ENCODE measurements around the gene TCF4. TPM values are rescaled to one million over a fixed set of nuclear protein-coding genes. Genes with fewer than 3 reads are reported as not detected.

The TCF4 gene
- total RNA-seq, 2 donors from 2014 or later: 31.6 to 34.0 TPM

GRCh38 chr18:55479656-55480420 is 108.2 kb downstream of the TCF4 start:
- 73 to 81% methylated on average over 9 of the region's 9 CpGs for WGBS, 2 donors
- H3K27ac ChIP-seq: no peak overlapping the region
- no peaks in the 10 kb centered on the region for H3K4me1 ChIP-seq
- intact Hi-C loops (cut with DNase I): no loop called here
- H3K4me3 ChIP-seq: no peak overlapping the region
- H3K9me3 ChIP-seq: no peaks in the 10 kb centered on the region
- H3K27me3 ChIP-seq: no peaks in the 10 kb centered on the region
- TF ChIP-seq POLR2A (IDR thresholded peaks at IDR 0.05): no peak
- no peak for TF ChIP-seq CTCF (IDR thresholded peaks at IDR 0.05)
- no peak for DNase-seq
- H3K36me3 ChIP-seq (replicated peaks in 1 of 2; ENCODE audit: insufficient read depth in 1 of 2, low read depth in 2 of 2): no peaks in the 10 kb centered on the region
- ATAC-seq: no peak

GRCh38 chr18:55477860-55478581 is 110.0 kb downstream of the TCF4 start:
- WGBS, 2 donors: 48 to 68% methylated on average over 8 of the region's 8 CpGs
- peak overlapping the region in 3 of 4 donors; percentile 33 to 62 (median 33) for H3K27ac ChIP-seq
- H3K9me3 ChIP-seq: no peaks in the 10 kb centered on the region
- peak; percentile 9 for ATAC-seq
- no peaks in the 10 kb centered on the region for H3K4me1 ChIP-seq
- no peak overlapping the region for H3K4me3 ChIP-seq
- no peaks in the 10 kb centered on the region for H3K36me3 ChIP-seq (replicated peaks in 1 of 2; ENCODE audit: insufficient read depth in 1 of 2, low read depth in 2 of 2)
- TF ChIP-seq CTCF (IDR thresholded peaks at IDR 0.05) (no peak), POLR2A (IDR thresholded peaks at IDR 0.05) (no peak)
- H3K27me3 ChIP-seq: no peaks in the 10 kb centered on the region
- no peak for DNase-seq
- intact Hi-C loops (cut with DNase I): no loop called here

- 40 to 45% methylated on average over 4 of the region's 4 CpGs for WGBS, 2 donors
Measured at GRCh38 chr18:55477499-55477859, 110.5 kb downstream of the TCF4 start.

GRCh38 chr18:55475916-55476315 is 112.1 kb downstream of the TCF4 start:
- H3K4me1 ChIP-seq: no peaks in the 10 kb centered on the region
- WGBS, 2 donors: 87 to 97% methylated on average over 1 of the region's 1 CpG
- no peak for DNase-seq
- no peaks in the 10 kb centered on the region for H3K36me3 ChIP-seq (replicated peaks in 1 of 2; ENCODE audit: insufficient read depth in 1 of 2, low read depth in 2 of 2)
- no peak overlapping the region for H3K4me3 ChIP-seq
- no peaks in the 10 kb centered on the region for H3K9me3 ChIP-seq
- intact Hi-C loops (cut with DNase I): no loop called here
- TF ChIP-seq CTCF (IDR thresholded peaks at IDR 0.05) (no peak), POLR2A (IDR thresholded peaks at IDR 0.05) (no peak)
- no peaks in the 10 kb centered on the region for H3K27me3 ChIP-seq
- no peak for ATAC-seq
- no peak overlapping the region for H3K27ac ChIP-seq

More at GRCh38 chr18:55477499-55477859, 110.5 kb downstream of the TCF4 start:
- no peaks in the 10 kb centered on the region for H3K9me3 ChIP-seq
- ATAC-seq (peak; percentile 69), DNase-seq (peak in 3 of 4 donors; percentile 18 to 27 (median 25))
- H3K4me3 ChIP-seq: no peak overlapping the region
- no peaks in the 10 kb centered on the region for H3K36me3 ChIP-seq (replicated peaks in 1 of 2; ENCODE audit: insufficient read depth in 1 of 2, low read depth in 2 of 2)
- intact Hi-C loops (cut with DNase I): no loop called here
- H3K27me3 ChIP-seq: no peaks in the 10 kb centered on the region
- TF ChIP-seq CTCF (IDR thresholded peaks at IDR 0.05): peak in 1 of 7 experiments; percentile 28
- no peak for TF ChIP-seq POLR2A (IDR thresholded peaks at IDR 0.05)
- H3K4me1 ChIP-seq: no peaks in the 10 kb centered on the region
- peak overlapping the region in 3 of 4 donors; percentile 33 to 62 (median 33) for H3K27ac ChIP-seq
